Endothelial cell of umbilical vein (primary cell): ENCODE data around the gene PRKAG1. TPM values are rescaled to one million over a fixed set of nuclear protein-coding genes. Genes with fewer than 3 reads are reported as not detected.

Source experiments
- BruUV-seq: library from RNA; stranded (reverse); fragments of 400-500 nt; replicated peaks from 2 replicates; lab custom pipeline; 2021; lab: Mats Ljungman, UMichigan
- CTCF ChIA-PET: fragments of 300-600, 350-600 bp; sonication (Branson Sonifier 250); formaldehyde crosslinking; loops from one replicate; lab custom pipeline; 2021; ENCODE audit warnings: antibody characterized with exemption, inconsistent platforms; lab: Charles Lee
- POLR2A ChIA-PET: fragments of 300-600, 350-600 bp; sonication (Branson Sonifier 250); formaldehyde crosslinking; loops from one replicate; lab custom pipeline; 2021; ENCODE audit warnings: antibody characterized with exemption, inconsistent platforms; lab: Charles Lee
- DNase-seq: peaks from one replicate; pipeline ENCODE4 v3.0.0-alpha.2; 2011; ENCODE audit warnings: low read depth, low spot score
- FAIRE-seq: peaks from 2 replicates; lab custom pipeline; 2011; peaks lifted over from hg19 to GRCh38; lab: Jason Lieb, UNC
- H2AFZ ChIP-seq: 2 replicates; pipeline ENCODE4 v1.6.0; 2012; ENCODE audit warnings: low read depth, low read length, control low read depth, inconsistent platforms
- H3K27ac ChIP-seq: 2 replicates; pipeline ENCODE4 v1.5.1; 2011; ENCODE audit warnings: low read depth, mild to moderate bottlenecking, control low read depth, low read length, moderate library complexity; ENCODE audit not compliant: insufficient read depth
- H3K27me3 ChIP-seq, 2 experiments: 2 replicates each; pipeline versions ENCODE4 v1.6.0 to v1.6.1; 2011; ENCODE audit warnings: low read length in 2 of 2, mixed read lengths in 1 of 2; ENCODE audit not compliant: control insufficient read depth in 2 of 2, insufficient read depth in 2 of 2
- H3K36me3 ChIP-seq, 2 experiments: 2 replicates in 1 of 2; 3 replicates in 1 of 2; pipeline ENCODE4 v1.5.1; 2011; ENCODE audit warnings: low read length in 2 of 2, mild to moderate bottlenecking in 1 of 2, moderate library complexity in 1 of 2; ENCODE audit not compliant: control insufficient read depth in 2 of 2, insufficient read depth in 2 of 2; ENCODE audit errors: extremely low read depth in 1 of 2
- H3K4me1 ChIP-seq: 3 replicates; pipeline ENCODE4 v1.5.1; 2011; ENCODE audit warnings: mild to moderate bottlenecking, low read length; ENCODE audit not compliant: control insufficient read depth, insufficient read depth; ENCODE audit errors: extremely low read depth
- H3K4me2 ChIP-seq: 2 replicates; pipeline ENCODE4 v1.6.1; 2011; ENCODE audit warnings: low read length, control low read depth, mixed read lengths; ENCODE audit not compliant: insufficient read depth
- H3K4me3 ChIP-seq, 3 experiments: fragments of 200-600 bp in 1 of 3; sonication (generic), shearing (Covaris generic) in 1 of 3; replicated peaks in 1 of 3; 2 replicates each; pipeline ENCODE4 v1.5.1; 2011 to 2016; ENCODE audit warnings: control low read depth in 3 of 3, low read length in 3 of 3, mild to moderate bottlenecking in 2 of 3, inconsistent platforms in 1 of 3, low read depth in 1 of 3, moderate library complexity in 1 of 3; ENCODE audit not compliant: insufficient read depth in 1 of 3
- H3K79me2 ChIP-seq: 2 replicates; pipeline ENCODE4 v1.6.0; 2012; ENCODE audit warnings: low read length, inconsistent platforms; ENCODE audit not compliant: control insufficient read depth, insufficient read depth
- H3K9ac ChIP-seq: replicated peaks from 2 replicates; pipeline ENCODE3; 2011; ENCODE audit warnings: low read length, control low read depth; ENCODE audit not compliant: insufficient read depth; ENCODE audit errors: extremely low read depth
- H3K9me1 ChIP-seq: replicated peaks from 3 replicates; pipeline ENCODE4 v1.6.0; 2011; ENCODE audit warnings: mild to moderate bottlenecking, low read length; ENCODE audit not compliant: control insufficient read depth, insufficient read depth; ENCODE audit errors: extremely low read depth
- H3K9me3 ChIP-seq: replicated peaks from 2 replicates; pipeline ENCODE4 v1.5.1; 2012; ENCODE audit warnings: low read length, inconsistent platforms; ENCODE audit not compliant: control insufficient read depth, insufficient read depth
- H4K20me1 ChIP-seq: replicated peaks from 2 replicates; pipeline ENCODE3; 2011; ENCODE audit warnings: mild to moderate bottlenecking, low read length; ENCODE audit not compliant: control insufficient read depth, insufficient read depth; ENCODE audit errors: extremely low read depth
- CTCF ChIP-seq, 2 donors: IDR thresholded peaks; 1 replicate in 1 of 2; 2 replicates in 1 of 2; pipeline ENCODE4 v1.5.1; 2011; ENCODE audit warnings: low read length in 2 of 2, mild to moderate bottlenecking in 2 of 2, moderate library complexity in 2 of 2, control low read depth in 1 of 2, inconsistent platforms in 1 of 2, low read depth in 1 of 2; ENCODE audit not compliant: insufficient read depth in 1 of 2; ENCODE audit errors: extremely low read depth in 1 of 2
- EZH2 ChIP-seq: IDR thresholded peaks from 2 replicates; pipeline ENCODE4 v1.6.1; 2012; ENCODE audit warnings: borderline replicate concordance, low read depth, mild to moderate bottlenecking, moderate library complexity, low read length, inconsistent platforms; ENCODE audit not compliant: severe bottlenecking
- FOS ChIP-seq: IDR thresholded peaks from 2 replicates; pipeline ENCODE4 v1.6.1; 2011; ENCODE audit warnings: mild to moderate bottlenecking, low read length, moderate library complexity, borderline replicate concordance; ENCODE audit not compliant: insufficient read depth
- GATA2 ChIP-seq: IDR thresholded peaks from 2 replicates; pipeline ENCODE4 v1.7.0; 2011; ENCODE audit warnings: low read depth, mild to moderate bottlenecking, moderate library complexity, mixed read lengths, low read length; ENCODE audit not compliant: insufficient read length, insufficient read depth
- JUN ChIP-seq: IDR thresholded peaks from 2 replicates; pipeline ENCODE4 v1.6.1; 2011; ENCODE audit warnings: borderline replicate concordance, low read depth; ENCODE audit not compliant: insufficient read length, insufficient read depth
- MAX ChIP-seq: IDR thresholded peaks from 2 replicates; pipeline ENCODE4 v1.6.1; 2011; ENCODE audit not compliant: insufficient read depth, insufficient read length
- MYC ChIP-seq: IDR thresholded peaks from one replicate; pipeline ENCODE4 v1.6.1; 2011; ENCODE audit warnings: mild to moderate bottlenecking, low read depth, low read length
- POLR2A ChIP-seq: IDR thresholded peaks from 2 replicates; pipeline ENCODE4 v1.6.1; 2012; ENCODE audit warnings: low read depth, mild to moderate bottlenecking, control low read depth, low read length
- POLR2AphosphoS5 ChIP-seq: IDR thresholded peaks from 2 replicates; pipeline ENCODE4 v1.6.1; 2012; ENCODE audit warnings: low read depth, mild to moderate bottlenecking, control low read depth, low read length, moderate library complexity; ENCODE audit not compliant: insufficient read depth
- dilution Hi-C: fragments of 300-500 bp; cut with MboI; formaldehyde crosslinking; loops from one replicate; pipeline ENCODE4 v1.15.0; 2019; ENCODE audit warnings: low sequenced_read_pairs; ENCODE audit not compliant: extremely low pct_ligation_motif_present
- intact Hi-C: fragments of 100-400 bp; cut with micrococcal nuclease; formaldehyde crosslinking; loops from one replicate; pipeline ENCODE4 v1.10.0; 2022
- polyA plus RNA-seq, 4 experiments: library from polyadenylated mRNA; depleted of rRNA in 3 of 4; stranded (reverse) in 3 of 4; unstranded in 1 of 4; fragments of >200 nt; gene quantifications; 2 replicates each; pipeline versions ENCODE4 v1.2.1 to v1.2.3, GENCODE V29; 2011 to 2012; ENCODE audit warnings: missing spikeins in 1 of 4
- total RNA-seq: library from RNA; stranded (reverse); gene quantifications from 2 replicates; pipeline ENCODE4 v1.2.3, GENCODE V29; 2021

PRKAG1 gene
- total and polyA plus RNA-seq, 2 donors (not counting 3 experiments of a cell fraction or from before 2014, with no cell fraction given): 52.1 to 54.9 TPM

- H3K4me2 ChIP-seq: no peak overlapping the region
- ChIA-PET CTCF (interaction anchor here (0.7 to 2.2 kb wide), 5 partner anchors 10 to 70 kb away, joined by 3 to 8 read pairs (median 4); no protein-coding TSS in a partner anchor), POLR2A (no interaction called here)
- intact Hi-C loops (no loop called here), dilution Hi-C loops (no loop called here)
- no peak overlapping the region for H3K4me3 ChIP-seq
- TF ChIP-seq POLR2A (no peak), JUN (no peak), FOS (no peak), CTCF (IDR thresholded peaks at IDR 0.05; ENCODE audit: extremely low read depth in 1 of 2, insufficient read depth in 1 of 2, low read depth in 1 of 2, low read length in 2 of 2) (no peak), MYC (no peak), EZH2 (no peak), GATA2 (no peak), POLR2AphosphoS5 (no peak), MAX (no peak)
- H3K27me3 ChIP-seq: no peaks in the 10 kb centered on the region
- no peaks in the 10 kb centered on the region for H3K9me1 ChIP-seq
- H3K79me2 ChIP-seq: no peaks in the 10 kb centered on the region
- H3K4me1 ChIP-seq: no peaks in the 10 kb centered on the region
- no TSS peak for BruUV-seq
- H4K20me1 ChIP-seq: no peaks in the 10 kb centered on the region
- DNase-seq: no peak
- H3K27ac ChIP-seq: no peak overlapping the region
- H3K9ac ChIP-seq: no peak overlapping the region
- H3K36me3 ChIP-seq: peaks cover 40 to 78% of the 10 kb centered on the region in 2 experiments
- H3K9me3 ChIP-seq: no peaks in the 10 kb centered on the region
- H2AFZ ChIP-seq: no peak overlapping the region
- FAIRE-seq: no peak
Measured at GRCh38 chr12:49030119-49030518, 11.5 kb upstream of the PRKAG1 start.
